Activated naive CD4-positive, alpha-beta T cell treated with anti-CD3 and anti-CD28 coated beads, Interleukin-2, amount 10 ng/mL, durations not matched to agents 7 days and 5 days (primary cell): ENCODE results near the gene LAMA5.

Experiments
- CTCF ChIA-PET: fragments of 350-600 bp; sonication (Branson Sonifier 250); formaldehyde crosslinking; loops from one replicate; lab custom pipeline; 2021; ENCODE audit warnings: antibody characterized with exemption; lab: Charles Lee
- DNase-seq: peaks from one replicate; pipeline ENCODE4 v3.0.0-alpha.2; 2020
- H3K27ac Mint-ChIP-seq: one replicate; pipeline ENCODE4 v1.8.0; 2021; ENCODE audit warnings: mild to moderate bottlenecking, moderate library complexity, mixed read lengths
- H3K27me3 Mint-ChIP-seq: one replicate; pipeline ENCODE4 v1.8.0; 2021; ENCODE audit warnings: mild to moderate bottlenecking, mixed read lengths
- H3K36me3 Mint-ChIP-seq: one replicate; pipeline ENCODE4 v1.8.0; 2021; ENCODE audit warnings: mixed read lengths
- H3K4me1 Mint-ChIP-seq: one replicate; pipeline ENCODE4 v1.8.0; 2021; ENCODE audit warnings: mixed read lengths
- H3K4me3 Mint-ChIP-seq: one replicate; pipeline ENCODE4 v1.8.0; 2021; ENCODE audit warnings: mild to moderate bottlenecking, moderate library complexity, mixed read lengths
- H3K9me3 Mint-ChIP-seq: one replicate; pipeline ENCODE4 v1.8.0; 2021; ENCODE audit warnings: mixed read lengths

The LAMA5 gene

GRCh38 chr20:62315773-62316172 is 51.3 kb downstream of the LAMA5 start:
- DNase-seq: no peak
- H3K9me3 Mint-ChIP-seq: peaks cover 2% of the 10 kb centered on the region
- H3K27me3 Mint-ChIP-seq: no peaks in the 10 kb centered on the region
- CTCF ChIA-PET: no interaction called here
- no peak overlapping the region for H3K4me3 Mint-ChIP-seq
- H3K27ac Mint-ChIP-seq: no peak overlapping the region
- no peaks in the 10 kb centered on the region for H3K36me3 Mint-ChIP-seq
- no peaks in the 10 kb centered on the region for H3K4me1 Mint-ChIP-seq

GRCh38 chr20:62314711-62315302 is 52.3 kb downstream of the LAMA5 start:
- no peak overlapping the region for H3K4me3 Mint-ChIP-seq
- no peaks in the 10 kb centered on the region for H3K27me3 Mint-ChIP-seq
- CTCF ChIA-PET: no interaction called here
- no peaks in the 10 kb centered on the region for H3K4me1 Mint-ChIP-seq
- H3K9me3 Mint-ChIP-seq: peaks cover 2% of the 10 kb centered on the region
- H3K36me3 Mint-ChIP-seq: no peaks in the 10 kb centered on the region
- H3K27ac Mint-ChIP-seq: no peak overlapping the region
- no peak for DNase-seq

- Mint-ChIP-seq H3K4me3 (no peak overlapping the region), H3K9me3 (peaks cover 2% of the 10 kb centered on the region), H3K27me3 (no peaks in the 10 kb centered on the region), H3K27ac (no peak overlapping the region), H3K36me3 (no peaks in the 10 kb centered on the region), H3K4me1 (no peaks in the 10 kb centered on the region)
- no peak for DNase-seq
- CTCF ChIA-PET: no interaction called here
These were observed 52.8 kb downstream of the LAMA5 start for GRCh38 chr20:62314339-62314638.

GRCh38 chr20:62313460-62314338 is 53.4 kb downstream of the LAMA5 start:
- no peaks in the 10 kb centered on the region for H3K4me1 Mint-ChIP-seq
- no peak overlapping the region for H3K4me3 Mint-ChIP-seq
- H3K9me3 Mint-ChIP-seq: no peaks in the 10 kb centered on the region
- no peaks in the 10 kb centered on the region for H3K27me3 Mint-ChIP-seq
- no peak for DNase-seq
- CTCF ChIA-PET: no interaction called here
- H3K27ac Mint-ChIP-seq: no peak overlapping the region
- peaks cover 4% of the 10 kb centered on the region for H3K36me3 Mint-ChIP-seq

GRCh38 chr20:62313021-62313420 is 54.1 kb downstream of the LAMA5 start:
- H3K4me1 Mint-ChIP-seq: no peaks in the 10 kb centered on the region
- DNase-seq: no peak
- H3K27me3 Mint-ChIP-seq: no peaks in the 10 kb centered on the region
- no peak overlapping the region for H3K4me3 Mint-ChIP-seq
- peaks cover 4% of the 10 kb centered on the region for H3K36me3 Mint-ChIP-seq
- no peaks in the 10 kb centered on the region for H3K9me3 Mint-ChIP-seq
- CTCF ChIA-PET: no interaction called here
- no peak overlapping the region for H3K27ac Mint-ChIP-seq

GRCh38 chr20:62312662-62312977 is 54.5 kb downstream of the LAMA5 start:
- no peak for DNase-seq
- CTCF ChIA-PET: no interaction called here
- Mint-ChIP-seq H3K36me3 (peaks cover 4% of the 10 kb centered on the region), H3K27ac (no peak overlapping the region), H3K4me3 (no peak overlapping the region), H3K9me3 (no peaks in the 10 kb centered on the region), H3K27me3 (no peaks in the 10 kb centered on the region), H3K4me1 (no peaks in the 10 kb centered on the region)

GRCh38 chr20:62311832-62312661 is 55.1 kb downstream of the LAMA5 start:
- no peaks in the 10 kb centered on the region for H3K9me3 Mint-ChIP-seq
- DNase-seq: no peak
- no peaks in the 10 kb centered on the region for H3K27me3 Mint-ChIP-seq
- H3K4me1 Mint-ChIP-seq: no peaks in the 10 kb centered on the region
- peaks cover 4% of the 10 kb centered on the region for H3K36me3 Mint-ChIP-seq
- no peak overlapping the region for H3K27ac Mint-ChIP-seq
- no peak overlapping the region for H3K4me3 Mint-ChIP-seq
- CTCF ChIA-PET: no interaction called here

- CTCF ChIA-PET: no interaction called here
These were observed 56.0 kb downstream of the LAMA5 start for GRCh38 chr20:62311150-62311549.

GRCh38 chr20:62310757-62311121 is 56.4 kb downstream of the LAMA5 start:
- Mint-ChIP-seq H3K4me1 (peaks cover 3% of the 10 kb centered on the region), H3K27ac (no peak overlapping the region), H3K9me3 (no peaks in the 10 kb centered on the region), H3K36me3 (peaks cover 6% of the 10 kb centered on the region), H3K4me3 (no peak overlapping the region), H3K27me3 (no peaks in the 10 kb centered on the region)
- CTCF ChIA-PET: no interaction called here
- DNase-seq: no peak

More at GRCh38 chr20:62311150-62311549, 56.0 kb downstream of the LAMA5 start:
- Mint-ChIP-seq H3K27ac (no peak overlapping the region), H3K27me3 (no peaks in the 10 kb centered on the region), H3K36me3 (peaks cover 5% of the 10 kb centered on the region), H3K4me3 (no peak overlapping the region), H3K9me3 (no peaks in the 10 kb centered on the region), H3K4me1 (peaks cover under 1% of the 10 kb centered on the region)
- DNase-seq: no peak

GRCh38 chr20:62309947-62310756 is 57.0 kb downstream of the LAMA5 start:
- Mint-ChIP-seq H3K27ac (no peak overlapping the region), H3K27me3 (no peaks in the 10 kb centered on the region), H3K9me3 (no peaks in the 10 kb centered on the region), H3K4me3 (no peak overlapping the region), H3K4me1 (peaks cover 9% of the 10 kb centered on the region), H3K36me3 (peaks cover 10% of the 10 kb centered on the region)
- no peak for DNase-seq
- CTCF ChIA-PET: no interaction called here

GRCh38 chr20:62309198-62309944 is 57.7 kb downstream of the LAMA5 start:
- DNase-seq: no peak
- Mint-ChIP-seq H3K9me3 (no peaks in the 10 kb centered on the region), H3K4me1 (peaks cover 16% of the 10 kb centered on the region), H3K36me3 (peaks cover 11% of the 10 kb centered on the region), H3K27ac (no peak overlapping the region), H3K4me3 (no peak overlapping the region), H3K27me3 (no peaks in the 10 kb centered on the region)
- CTCF ChIA-PET: no interaction called here

- no peak overlapping the region for H3K4me3 Mint-ChIP-seq
- CTCF ChIA-PET: no interaction called here
- peaks cover 22% of the 10 kb centered on the region for H3K4me1 Mint-ChIP-seq
- no peak for DNase-seq
- H3K9me3 Mint-ChIP-seq: no peaks in the 10 kb centered on the region
- H3K27ac Mint-ChIP-seq: no peak overlapping the region
- peaks cover 19% of the 10 kb centered on the region for H3K36me3 Mint-ChIP-seq
- H3K27me3 Mint-ChIP-seq: no peaks in the 10 kb centered on the region
These were observed 58.9 kb downstream of the LAMA5 start for GRCh38 chr20:62308102-62308822.
